Natural killer cell (primary cell): ENCODE results near the gene TCTN1. TPM values are rescaled to one million over a fixed set of nuclear protein-coding genes. Genes with fewer than 3 reads are reported as not detected.

ENCODE experiments used
- ATAC-seq, 3 donors: fragments of 150-1000 bp in 2 of 3; fragments of 200-7000 bp in 1 of 3; cut with Tn5 transposase; 1 replicate in 1 of 3; 2 replicates in 2 of 3; pipeline ENCODE4 v1.10.0; 2021; ENCODE audit warnings: mild to moderate bottlenecking in 2 of 3, moderate library complexity in 2 of 3
- DNase-seq, 2 donors: peaks; one replicate each; pipeline versions ENCODE4 v3.0.0 to v3.0.0-alpha.2; 2013 to 2021; ENCODE audit warnings: mixed read lengths in 1 of 2
- H3K27ac ChIP-seq: one replicate; pipeline ENCODE4 v1.5.1; 2013; ENCODE audit warnings: mild to moderate bottlenecking, low read length
- H3K27me3 ChIP-seq: one replicate; pipeline ENCODE4 v1.6.1; 2013; ENCODE audit warnings: low read length; ENCODE audit not compliant: control insufficient read depth, insufficient read depth
- H3K36me3 ChIP-seq: one replicate; pipeline ENCODE4 v1.6.1; 2013; ENCODE audit warnings: low read length; ENCODE audit not compliant: control insufficient read depth, insufficient read depth
- H3K4me1 ChIP-seq: one replicate; pipeline ENCODE4 v1.6.1; 2013; ENCODE audit warnings: low read length; ENCODE audit not compliant: control insufficient read depth, insufficient read depth
- H3K4me3 ChIP-seq: one replicate; pipeline ENCODE4 v1.5.1; 2013; ENCODE audit warnings: low read length
- H3K9me3 ChIP-seq: one replicate; pipeline ENCODE4 v1.6.1; 2013; ENCODE audit warnings: low read length; ENCODE audit not compliant: control insufficient read depth, insufficient read depth
- H3K27ac Mint-ChIP-seq, 2 donors: one replicate each; pipeline ENCODE4 v1.8.0; 2022; ENCODE audit warnings: mild to moderate bottlenecking in 2 of 2, mixed read lengths in 2 of 2, moderate library complexity in 1 of 2
- H3K27me3 Mint-ChIP-seq, 2 donors: one replicate each; pipeline ENCODE4 v1.8.0; 2022; ENCODE audit warnings: low read depth in 2 of 2, mixed read lengths in 2 of 2
- H3K36me3 Mint-ChIP-seq: one replicate; pipeline ENCODE4 v1.8.0; 2022; ENCODE audit warnings: mixed read lengths
- H3K4me1 Mint-ChIP-seq, 2 donors: one replicate each; pipeline ENCODE4 v1.8.0; 2022; ENCODE audit warnings: mixed read lengths in 2 of 2
- H3K4me3 Mint-ChIP-seq: one replicate; pipeline ENCODE4 v1.8.0; 2022; ENCODE audit warnings: mild to moderate bottlenecking, moderate library complexity, mixed read lengths
- H3K9me3 Mint-ChIP-seq, 2 donors: one replicate each; pipeline ENCODE4 v1.8.0; 2022; ENCODE audit warnings: mixed read lengths in 2 of 2
- WGBS: methylation state at CpG from one replicate; pipeline ENCODE4 v1.1.7; 2013; ENCODE audit warnings: missing lambda C conversion rate; ENCODE audit not compliant: insufficient coverage; 5-methylcytosine and 5-hydroxymethylcytosine counted together
- intact Hi-C: fragments of 100-400 bp; cut with micrococcal nuclease; formaldehyde crosslinking; loops from one replicate; pipeline ENCODE4 v1.14.2; 2022
- total RNA-seq, 4 donors: library from RNA; stranded (reverse); fragments of 120-200 nt in 1 of 4; gene quantifications; one replicate each; pipeline versions ENCODE4 v1.2.3 to v1.2.4, GENCODE V29; 2013 to 2022
- TF ChIP-seq, protein P1 (sequence below): fragments of 200-600 bp; IDR thresholded peaks from one replicate; pipeline ENCODE4 v1.8.0; 2022; ENCODE audit warnings: antibody characterized with exemption

The TCTN1 gene
- total RNA-seq = 1 to 10 TPM; 4.3 to 6.6 (median 5.2) TPM
- 26.2 TPM for total RNA-seq (2013)

DNA sequence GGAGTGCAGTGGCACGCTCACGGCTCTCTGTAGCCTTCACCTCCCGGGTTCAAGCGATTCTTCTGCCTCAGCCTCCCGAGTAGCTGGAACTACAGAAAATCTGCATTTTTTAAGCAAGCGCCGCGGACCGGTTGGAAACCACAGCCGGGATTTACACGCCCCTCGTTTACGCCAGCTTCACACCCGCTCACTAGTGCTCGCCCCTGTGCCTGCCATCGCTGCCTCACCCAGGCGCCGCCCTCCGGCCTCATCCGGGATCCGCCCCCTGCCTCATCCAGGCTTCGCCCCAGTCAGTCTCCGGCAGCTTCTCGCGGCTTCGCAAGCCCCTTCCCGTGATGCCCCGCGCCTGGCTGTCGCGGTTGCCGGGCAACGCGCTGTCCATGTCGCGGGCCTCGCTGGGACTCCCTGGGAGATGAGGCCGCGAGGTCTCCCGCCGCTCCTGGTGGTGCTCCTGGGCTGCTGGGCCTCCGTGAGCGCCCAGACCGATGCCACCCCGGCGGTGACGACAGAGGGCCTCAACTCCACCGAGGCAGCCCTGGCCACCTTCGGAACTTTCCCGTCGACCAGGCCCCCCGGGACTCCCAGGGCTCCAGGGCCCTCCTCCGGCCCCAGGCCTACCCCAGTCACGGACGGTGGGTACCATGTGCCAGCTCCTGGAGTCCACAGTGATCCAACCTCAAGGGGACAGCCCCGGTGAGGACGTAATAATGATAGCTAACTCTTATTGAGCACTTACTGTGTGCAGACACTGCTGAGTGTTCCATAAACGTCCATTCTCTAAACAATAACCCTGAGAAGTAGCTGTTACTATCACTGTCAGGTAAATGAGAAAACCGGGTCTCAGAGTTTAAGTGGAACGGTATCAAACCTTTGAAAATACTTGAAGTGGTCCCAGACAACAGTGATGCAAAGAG is at the start of gene TCTN1:
Gene TCTN1 (plus strand): TSS at position 359 of the 914 bp plus-strand sequence. CDS start 54 bp downstream, at position 413.
- intact Hi-C loops = loop anchor here (1.0 kb wide), 1 partner anchor 31 kb away; the partner anchor contains the start of gene PPTC7
- H3K36me3 ChIP-seq = no peaks in the 10 kb centered on the region
- Mint-ChIP-seq H3K4me3 (peak within 1 kb of the TSS; percentile 88), H3K4me1 (peaks cover 6 to 8% of the 10 kb centered on the region in 2 donors), H3K27ac (peak within 1 kb of the TSS; percentile 71 to 85), H3K36me3 (no peaks in the 10 kb centered on the region), H3K9me3 (no peaks in the 10 kb centered on the region), H3K27me3 (no peaks in the 10 kb centered on the region)
- DNase-seq (peak; percentile 91 to 96), ATAC-seq (peak; percentile 99 to 100 (median 99))
- no peaks in the 10 kb centered on the region for H3K9me3 ChIP-seq
- H3K27ac ChIP-seq = peak within 1 kb of the TSS; percentile 62
- WGBS = 5% methylated on average over 60 of the region's 60 CpGs
- H3K4me1 ChIP-seq = peaks cover 12% of the 10 kb centered on the region
- H3K27me3 ChIP-seq = no peaks in the 10 kb centered on the region
- TF ChIP-seq, protein P1, sequence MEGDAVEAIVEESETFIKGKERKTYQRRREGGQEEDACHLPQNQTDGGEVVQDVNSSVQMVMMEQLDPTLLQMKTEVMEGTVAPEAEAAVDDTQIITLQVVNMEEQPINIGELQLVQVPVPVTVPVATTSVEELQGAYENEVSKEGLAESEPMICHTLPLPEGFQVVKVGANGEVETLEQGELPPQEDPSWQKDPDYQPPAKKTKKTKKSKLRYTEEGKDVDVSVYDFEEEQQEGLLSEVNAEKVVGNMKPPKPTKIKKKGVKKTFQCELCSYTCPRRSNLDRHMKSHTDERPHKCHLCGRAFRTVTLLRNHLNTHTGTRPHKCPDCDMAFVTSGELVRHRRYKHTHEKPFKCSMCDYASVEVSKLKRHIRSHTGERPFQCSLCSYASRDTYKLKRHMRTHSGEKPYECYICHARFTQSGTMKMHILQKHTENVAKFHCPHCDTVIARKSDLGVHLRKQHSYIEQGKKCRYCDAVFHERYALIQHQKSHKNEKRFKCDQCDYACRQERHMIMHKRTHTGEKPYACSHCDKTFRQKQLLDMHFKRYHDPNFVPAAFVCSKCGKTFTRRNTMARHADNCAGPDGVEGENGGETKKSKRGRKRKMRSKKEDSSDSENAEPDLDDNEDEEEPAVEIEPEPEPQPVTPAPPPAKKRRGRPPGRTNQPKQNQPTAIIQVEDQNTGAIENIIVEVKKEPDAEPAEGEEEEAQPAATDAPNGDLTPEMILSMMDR = no peak
- peak within 1 kb of the TSS; percentile 56 for H3K4me3 ChIP-seq

DNA sequence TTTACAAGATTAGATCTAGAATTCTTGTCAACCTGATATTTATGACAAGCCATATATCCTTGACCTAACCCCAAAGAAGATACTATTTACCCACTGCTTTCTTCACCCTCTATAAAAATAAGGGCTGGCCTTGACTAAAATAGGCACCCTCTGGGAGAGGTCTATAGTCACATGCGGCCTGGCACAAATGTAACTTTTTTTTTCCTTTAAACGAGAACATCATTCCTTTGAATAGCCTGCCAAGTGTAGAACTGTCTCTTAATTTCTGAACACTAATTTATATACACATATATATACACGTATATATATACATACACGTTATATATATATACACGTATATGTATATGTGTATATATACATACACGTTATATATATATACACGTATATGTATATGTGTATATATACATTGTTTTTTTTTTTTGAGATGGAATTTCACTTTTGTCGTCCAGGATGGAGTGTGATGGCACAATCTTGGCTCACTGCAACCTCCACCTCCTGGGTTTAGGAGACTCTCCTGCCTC is 49.4 kb upstream of the TCTN1 start:
- ATAC-seq (no peak), DNase-seq (no peak)
- no peaks in the 10 kb centered on the region for H3K9me3 Mint-ChIP-seq
- peaks cover 72 to 74% of the 10 kb centered on the region in 2 donors for H3K4me1 Mint-ChIP-seq
- H3K36me3 Mint-ChIP-seq = peaks cover 1% of the 10 kb centered on the region
- peak overlapping the region; percentile 44 for H3K27ac ChIP-seq
- TF ChIP-seq, protein P1 = no peak
- peak overlapping the region; percentile 90 for H3K27ac Mint-ChIP-seq
- intact Hi-C loops = loop anchor here (1.0 kb wide), 1 partner anchor 11 kb away; no protein-coding TSS in a partner anchor
- peaks cover 31% of the 10 kb centered on the region for H3K4me1 ChIP-seq
- no peaks in the 10 kb centered on the region for H3K9me3 ChIP-seq
- no peak overlapping the region for H3K4me3 ChIP-seq
- H3K27me3 ChIP-seq = no peaks in the 10 kb centered on the region
- no peak overlapping the region for H3K4me3 Mint-ChIP-seq
- no peaks in the 10 kb centered on the region for H3K27me3 Mint-ChIP-seq
- H3K36me3 ChIP-seq = no peaks in the 10 kb centered on the region
- 63% methylated on average over 3 of the region's 8 CpGs for WGBS

DNA sequence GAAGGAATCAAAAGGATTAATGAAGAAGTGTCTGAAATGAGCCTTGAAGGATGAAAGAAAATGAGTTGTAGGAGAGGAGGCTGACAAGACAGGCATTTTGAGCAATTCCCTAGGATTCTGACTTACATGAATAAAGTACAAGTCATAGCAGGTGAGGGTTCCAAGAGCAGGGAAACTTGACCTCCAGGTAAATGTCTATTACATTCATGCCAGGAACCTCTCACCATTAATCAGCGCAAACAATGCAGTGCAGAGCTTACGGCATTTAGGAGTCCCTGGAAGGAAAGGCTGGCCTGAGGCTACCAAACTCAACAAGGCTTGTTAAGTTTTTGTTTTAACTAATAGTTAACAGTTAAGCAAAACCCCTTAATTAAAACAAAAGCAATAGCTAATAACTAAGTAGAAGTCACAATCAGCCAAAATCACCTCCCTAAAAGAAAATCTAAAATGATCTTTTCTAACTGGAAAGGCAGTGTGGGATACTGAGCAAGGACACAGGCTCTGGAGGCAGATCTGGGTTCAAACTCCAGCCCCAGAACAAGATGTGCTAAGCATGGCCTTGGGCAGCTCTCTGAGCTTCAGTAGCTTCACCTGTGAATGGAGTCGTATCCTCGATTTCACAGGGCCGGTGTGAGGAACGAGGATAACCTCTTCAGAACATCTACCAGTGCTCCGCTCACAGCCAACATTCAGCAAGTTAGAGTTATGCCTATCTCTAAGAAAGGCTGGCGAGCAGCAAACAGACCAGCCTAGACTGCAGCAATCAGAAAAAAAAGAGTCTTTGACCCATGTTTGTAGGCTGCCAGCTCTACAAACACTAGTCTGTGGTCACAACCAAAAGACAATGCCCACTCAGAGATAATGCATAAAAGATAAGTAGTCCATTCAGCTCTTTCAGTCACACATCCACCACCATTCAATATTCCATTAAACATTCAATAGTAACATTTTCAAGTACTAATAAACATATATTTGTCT is 47.7 kb upstream of the TCTN1 start:
- WGBS = 86% methylated on average over 8 of the region's 8 CpGs

More for the DNA sequence above, 47.7 kb upstream of the TCTN1 start:
- intact Hi-C loops = no loop called here
- no peaks in the 10 kb centered on the region for H3K36me3 ChIP-seq
- TF ChIP-seq, protein P1 = no peak
- H3K27ac ChIP-seq = no peak overlapping the region
- H3K27me3 ChIP-seq = no peaks in the 10 kb centered on the region
- peaks cover 31% of the 10 kb centered on the region for H3K4me1 ChIP-seq
- Mint-ChIP-seq H3K27ac (peak overlapping the region; percentile 1 to 34), H3K36me3 (peaks cover 7% of the 10 kb centered on the region), H3K9me3 (peaks cover 0 to 3% of the 10 kb centered on the region in 2 donors), H3K27me3 (no peaks in the 10 kb centered on the region), H3K4me3 (no peak overlapping the region), H3K4me1 (peaks cover 66 to 68% of the 10 kb centered on the region in 2 donors)
- no peak for ATAC-seq
- no peak overlapping the region for H3K4me3 ChIP-seq
- no peak for DNase-seq
- H3K9me3 ChIP-seq = peaks cover 3% of the 10 kb centered on the region
